HepG2 (cell line): Measurements from ENCODE around the gene ARMCX5.

Experiments used
- ATF2 ChIP-seq: sonication (generic); formaldehyde crosslinking; IDR thresholded peaks from 2 replicates; pipeline ENCODE4 v1.4.0; 2020; ENCODE audit warnings: missing genetic modification reagents
- EZH2 ChIP-seq: conservative IDR thresholded peaks from 2 replicates; pipeline ENCODE4 v1.6.1; 2012; ENCODE audit warnings: mild to moderate bottlenecking, low read depth, low read length, moderate library complexity
- FOXK1 ChIP-seq: sonication (generic); formaldehyde crosslinking; IDR thresholded peaks from 2 replicates; pipeline ENCODE4 v1.4.0; 2020; ENCODE audit warnings: low read depth, missing genetic modification reagents, borderline replicate concordance
- FOXK2 ChIP-seq: fragments of 450-650 bp; IDR thresholded peaks from 2 replicates; pipeline ENCODE4 v1.6.1; 2016
- HNRNPLL ChIP-seq: fragments of 200-400 bp; formaldehyde crosslinking; IDR thresholded peaks from 2 replicates; pipeline ENCODE4 v1.6.1; 2017; ENCODE audit warnings: mild to moderate bottlenecking, low read depth, low read length; ENCODE audit not compliant: poor library complexity, severe bottlenecking
- MEIS2 ChIP-seq: sonication (generic); formaldehyde crosslinking; IDR thresholded peaks from 2 replicates; pipeline ENCODE4 v1.9.0; 2021; ENCODE audit warnings: mild to moderate bottlenecking, missing genetic modification reagents
- MXI1 ChIP-seq: IDR thresholded peaks from 3 replicates; pipeline ENCODE4 v1.6.1; 2012; ENCODE audit warnings: low read depth, low read length, inconsistent platforms, borderline replicate concordance
- NFIC ChIP-seq: IDR thresholded peaks from 2 replicates; pipeline ENCODE4 v1.6.1; 2012; ENCODE audit warnings: mild to moderate bottlenecking, low read length, inconsistent platforms
- POLR2A ChIP-seq, 2 experiments: IDR thresholded peaks; 2 replicates each; pipeline ENCODE4 v1.6.1; 2011; ENCODE audit warnings: low read depth in 2 of 2, low read length in 2 of 2, mild to moderate bottlenecking in 1 of 2, moderate library complexity in 1 of 2; ENCODE audit not compliant: insufficient read depth in 1 of 2
- ZSCAN31 ChIP-seq: sonication (generic); formaldehyde crosslinking; IDR thresholded peaks from 2 replicates; pipeline ENCODE4 v1.5.0; 2020; ENCODE audit warnings: low read depth, mild to moderate bottlenecking, missing genetic modification reagents
- TF ChIP-seq, protein P1 (sequence below): IDR thresholded peaks from 2 replicates; pipeline ENCODE4 v1.6.1; 2016; ENCODE audit warnings: low read depth

DNA sequence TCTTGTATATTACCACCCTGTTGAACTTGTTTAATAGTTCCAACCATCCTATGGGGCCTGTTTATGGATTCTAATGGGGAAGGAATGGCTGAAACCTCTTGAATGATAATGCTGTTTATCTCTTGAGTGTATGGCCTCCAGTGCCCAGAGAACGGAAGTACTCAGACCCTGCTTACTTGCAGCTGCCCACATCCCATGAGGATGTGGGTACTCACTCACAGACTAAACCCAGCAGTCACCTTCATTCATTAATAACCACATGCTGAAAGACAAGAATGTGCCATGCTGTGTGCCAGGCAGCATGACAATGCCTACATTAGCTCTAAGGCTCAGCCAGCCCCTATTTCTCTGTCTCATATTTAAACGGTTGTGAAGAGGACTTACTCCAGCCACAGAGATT lies 5.9 kb upstream of the ARMCX5 start:
- TF ChIP-seq MEIS2 (CRISPR knock-in tag) (no peak), FOXK2 (no peak), HNRNPLL (no peak), ATF2 (no peak), EZH2 (no peak), POLR2A (IDR thresholded peaks at IDR 0.05; ENCODE audit: insufficient read depth in 1 of 2, low read depth in 2 of 2, low read length in 2 of 2) (no peak), NFIC (no peak), MXI1 (no peak), ZSCAN31 (CRISPR knock-in tag) (no peak), FOXK1 (CRISPR knock-in tag) (no peak)
- TF ChIP-seq, protein P1, sequence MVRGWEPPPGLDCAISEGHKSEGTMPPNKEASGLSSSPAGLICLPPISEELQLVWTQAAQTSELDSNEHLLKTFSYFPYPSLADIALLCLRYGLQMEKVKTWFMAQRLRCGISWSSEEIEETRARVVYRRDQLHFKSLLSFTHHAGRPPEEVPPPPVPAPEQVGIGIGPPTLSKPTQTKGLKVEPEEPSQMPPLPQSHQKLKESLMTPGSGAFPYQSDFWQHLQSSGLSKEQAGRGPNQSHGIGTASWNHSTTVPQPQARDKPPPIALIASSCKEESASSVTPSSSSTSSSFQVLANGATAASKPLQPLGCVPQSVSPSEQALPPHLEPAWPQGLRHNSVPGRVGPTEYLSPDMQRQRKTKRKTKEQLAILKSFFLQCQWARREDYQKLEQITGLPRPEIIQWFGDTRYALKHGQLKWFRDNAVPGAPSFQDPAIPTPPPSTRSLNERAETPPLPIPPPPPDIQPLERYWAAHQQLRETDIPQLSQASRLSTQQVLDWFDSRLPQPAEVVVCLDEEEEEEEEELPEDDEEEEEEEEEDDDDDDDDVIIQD (CRISPR knock-in tag) = no peak
